HL-60 (cell line): Measurements from ENCODE around the gene SH3BP5.

Source experiments
- DNase-seq, 2 experiments: peaks; one replicate each; pipeline ENCODE4 v3.0.0-alpha.2; 2010 to 2020; ENCODE audit warnings: low read depth in 1 of 2, low spot score in 1 of 2
- H3K27ac ChIP-seq: fragments of 250-450 bp; sonication (Bioruptor Pico); replicated peaks from 2 replicates; pipeline ENCODE4 v1.5.1; 2020; ENCODE audit warnings: mild to moderate bottlenecking, moderate library complexity
- H3K27me3 ChIP-seq: fragments of 250-450 bp; sonication (Bioruptor Pico); 2 replicates; pipeline ENCODE4 v1.5.1; 2021; ENCODE audit warnings: mild to moderate bottlenecking, moderate library complexity; ENCODE audit not compliant: insufficient read depth, poor library complexity, severe bottlenecking
- H3K4me3 ChIP-seq: replicated peaks from 2 replicates; pipeline ENCODE4 v1.5.1; 2011; ENCODE audit warnings: mild to moderate bottlenecking, control low read depth, low read length; ENCODE audit not compliant: insufficient read depth
- CTCF ChIP-seq: IDR thresholded peaks from one replicate; pipeline ENCODE4 v1.5.1; 2011; ENCODE audit warnings: low read length, control low read depth, inconsistent platforms; ENCODE audit not compliant: insufficient read depth
- GABPA ChIP-seq: IDR thresholded peaks from 2 replicates; pipeline ENCODE4 v1.6.1; 2012; ENCODE audit warnings: low read depth
- POLR2AphosphoS5 ChIP-seq: IDR thresholded peaks from 2 replicates; pipeline ENCODE4 v1.6.1; 2012; ENCODE audit warnings: low read depth
- REST ChIP-seq: IDR thresholded peaks from 2 replicates; pipeline ENCODE4 v1.6.1; 2012; ENCODE audit warnings: low read depth; ENCODE audit not compliant: insufficient replicate concordance
- SPI1 ChIP-seq: IDR thresholded peaks from 2 replicates; pipeline ENCODE4 v1.6.1; 2012; ENCODE audit warnings: low read depth, mild to moderate bottlenecking, borderline replicate concordance

The SH3BP5 gene

DNA sequence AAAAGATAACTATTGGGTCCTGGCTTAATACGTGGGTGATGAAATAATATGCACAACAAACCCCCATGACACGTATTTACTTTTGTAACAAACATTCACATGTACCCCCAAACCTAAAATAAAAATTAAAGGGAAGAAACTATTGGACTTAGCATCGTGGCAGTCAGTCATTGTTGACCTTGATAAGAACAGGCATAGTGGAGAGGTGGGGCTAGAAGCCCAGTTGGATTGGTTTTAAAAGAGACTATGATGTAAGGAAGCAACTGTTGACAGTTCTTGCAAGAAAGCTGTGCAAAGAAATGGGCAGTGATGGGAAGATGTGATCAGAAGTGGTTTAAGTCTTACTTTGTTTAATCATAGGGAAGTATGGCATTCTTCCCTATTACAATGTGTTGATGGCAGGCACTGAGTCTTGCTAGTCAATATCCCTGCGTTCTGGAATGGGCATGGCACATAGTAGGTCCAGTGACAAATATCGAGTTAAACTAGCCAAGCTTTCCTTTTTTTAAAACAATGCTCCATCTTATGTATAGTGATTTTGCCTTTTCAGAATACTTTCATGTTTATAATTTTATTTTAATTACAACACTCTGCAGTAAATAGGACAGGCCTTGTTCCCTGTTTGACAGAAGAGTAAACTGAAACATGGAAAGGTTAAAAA is 88.4 kb downstream of the SH3BP5 start:
- TF ChIP-seq CTCF: no peak
- Histone ChIP-seq H3K4me3 (no peak overlapping the region), H3K27ac (no peak overlapping the region), H3K27me3 (no peaks in the 10 kb centered on the region)
- DNase-seq: no peak

GRCh38 chr3:15241341-15241740 is 91.0 kb downstream of the SH3BP5 start:
- Histone ChIP-seq H3K27ac (no peak overlapping the region), H3K27me3 (no peaks in the 10 kb centered on the region), H3K4me3 (no peak overlapping the region)
- no peak for TF ChIP-seq POLR2AphosphoS5
- DNase-seq: peak in 1 of 2 experiments; percentile 31

- no peak overlapping the region for H3K27ac ChIP-seq
- no peak for DNase-seq
- H3K4me3 ChIP-seq: no peak overlapping the region
- no peak for TF ChIP-seq CTCF
- TF ChIP-seq SPI1: no peak
- no peak for TF ChIP-seq GABPA
- no peak for TF ChIP-seq POLR2AphosphoS5
- TF ChIP-seq REST: no peak
- no peaks in the 10 kb centered on the region for H3K27me3 ChIP-seq
Measured at GRCh38 chr3:15229262-15229661, 103.1 kb downstream of the SH3BP5 start.

DNA sequence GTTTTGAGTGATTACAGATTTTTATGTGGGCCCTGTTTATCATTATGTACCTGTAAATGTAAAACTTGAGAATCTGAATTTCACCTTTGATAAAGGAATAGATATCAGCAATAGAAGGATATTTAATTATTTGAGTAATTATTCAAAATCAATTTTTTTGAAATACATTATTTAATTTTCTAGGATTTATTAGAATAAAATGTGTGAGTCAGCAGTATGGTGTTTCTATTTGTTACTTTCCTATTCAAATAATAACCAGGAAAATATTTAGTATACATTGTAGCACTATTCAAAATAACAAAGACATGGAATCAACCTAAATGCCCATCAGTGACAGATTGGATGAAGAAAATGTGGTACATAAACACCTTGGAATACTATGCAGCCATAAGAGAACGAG is 104.2 kb downstream of the SH3BP5 start:
- TF ChIP-seq SPI1: no peak
- TF ChIP-seq REST: no peak
- TF ChIP-seq POLR2AphosphoS5: no peak
- TF ChIP-seq CTCF: no peak
- no peak for TF ChIP-seq GABPA
- no peaks in the 10 kb centered on the region for H3K27me3 ChIP-seq
- DNase-seq: no peak
- no peak overlapping the region for H3K27ac ChIP-seq
- no peak overlapping the region for H3K4me3 ChIP-seq
